Left ventricle myocardium inferior (tissue), 1 donor: Measurements from ENCODE around the gene PRKG1. TPM values are rescaled to one million over a fixed set of nuclear protein-coding genes. Genes with fewer than 3 reads are reported as not detected.
A peak's percentile ranks its signal among the peaks of the same experiment; 100 is the strongest.

Source experiments
- DNase-seq: peaks from one replicate; pipeline ENCODE4 v3.0.0-alpha.2; 2020
- H3K27ac ChIP-seq: fragments of 200-600 bp; replicated peaks from 2 replicates; pipeline ENCODE4 v1.8.0; 2021
- H3K27me3 ChIP-seq: fragments of 200-600 bp; 2 replicates; pipeline ENCODE4 v1.8.0; 2021; ENCODE audit warnings: low read depth
- H3K36me3 ChIP-seq: fragments of 200-600 bp; 2 replicates; pipeline ENCODE4 v1.8.0; 2021
- H3K4me1 ChIP-seq: fragments of 200-600 bp; 2 replicates; pipeline ENCODE4 v1.8.0; 2021
- H3K4me3 ChIP-seq: fragments of 200-600 bp; 2 replicates; pipeline ENCODE4 v1.8.0; 2021; ENCODE audit warnings: mild to moderate bottlenecking, moderate library complexity
- H3K9me3 ChIP-seq: fragments of 200-600 bp; replicated peaks from 2 replicates; pipeline ENCODE4 v1.8.0; 2021
- CTCF ChIP-seq: fragments of 200-600 bp; IDR thresholded peaks from 2 replicates; pipeline ENCODE4 v1.8.0; 2021; ENCODE audit warnings: antibody characterized with exemption, mild to moderate bottlenecking, borderline replicate concordance
- intact Hi-C: fragments of 100-400 bp; cut with micrococcal nuclease; formaldehyde crosslinking; loops from one replicate; pipeline ENCODE4 v1.11.0; 2022
- total RNA-seq: library from RNA; stranded (reverse); fragmentation: NEBNext Ultra II Directional; extraction: Animal tissue kit (Norgen Biotek cat#: 25700); gene quantifications from one replicate; pipeline ENCODE4 v1.2.1, GENCODE V29; 2021
- donor health status: DM: no; HTN: yes; CAD: no; lungs with severe emphysema.

Gene PRKG1
- total RNA-seq, 1 donor from 2014 or later, result 38.9 TPM

GRCh38 chr10:52004342-52004949 is 930.2 kb downstream of the PRKG1 start:
- TF ChIP-seq CTCF, result peak; percentile 68
- Histone ChIP-seq H3K36me3 (no peaks in the 10 kb centered on the region), H3K4me3 (no peak overlapping the region), H3K9me3 (peaks cover 8% of the 10 kb centered on the region), H3K27ac (no peak overlapping the region), H3K27me3 (no peaks in the 10 kb centered on the region), H3K4me1 (peaks cover 12% of the 10 kb centered on the region)
- intact Hi-C loops, result no loop called here
- DNase-seq, result no peak

GRCh38 chr10:52007091-52007490 is 932.8 kb downstream of the PRKG1 start:
- no peak for DNase-seq
- no peak for TF ChIP-seq CTCF
- Histone ChIP-seq H3K4me1 (peaks cover 17% of the 10 kb centered on the region), H3K27ac (no peak overlapping the region), H3K27me3 (no peaks in the 10 kb centered on the region), H3K4me3 (no peak overlapping the region), H3K36me3 (no peaks in the 10 kb centered on the region), H3K9me3 (peaks cover 8% of the 10 kb centered on the region)
- intact Hi-C loops, result no loop called here

GRCh38 chr10:52011118-52011517 is 936.8 kb downstream of the PRKG1 start:
- DNase-seq, result no peak
- intact Hi-C loops, result no loop called here
- Histone ChIP-seq H3K27ac (no peak overlapping the region), H3K4me3 (no peak overlapping the region), H3K27me3 (no peaks in the 10 kb centered on the region), H3K9me3 (peaks cover 8% of the 10 kb centered on the region), H3K36me3 (no peaks in the 10 kb centered on the region), H3K4me1 (peaks cover 11% of the 10 kb centered on the region)
- no peak for TF ChIP-seq CTCF

GRCh38 chr10:52019077-52019555 is 944.8 kb downstream of the PRKG1 start:
- Histone ChIP-seq H3K4me1 (no peaks in the 10 kb centered on the region), H3K36me3 (no peaks in the 10 kb centered on the region), H3K4me3 (no peak overlapping the region), H3K27me3 (no peaks in the 10 kb centered on the region), H3K27ac (no peak overlapping the region), H3K9me3 (peaks cover 16% of the 10 kb centered on the region)
- TF ChIP-seq CTCF, result no peak
- intact Hi-C loops, result no loop called here
- DNase-seq, result no peak

GRCh38 chr10:52019656-52020055 is 945.4 kb downstream of the PRKG1 start:
- no peak for TF ChIP-seq CTCF
- H3K27ac ChIP-seq, result no peak overlapping the region
- no peak for DNase-seq
- no peaks in the 10 kb centered on the region for H3K4me1 ChIP-seq
- H3K4me3 ChIP-seq, result no peak overlapping the region
- H3K36me3 ChIP-seq, result no peaks in the 10 kb centered on the region
- no peaks in the 10 kb centered on the region for H3K27me3 ChIP-seq
- intact Hi-C loops, result no loop called here
- peaks cover 21% of the 10 kb centered on the region for H3K9me3 ChIP-seq

- no peaks in the 10 kb centered on the region for H3K36me3 ChIP-seq
These were observed 945.9 kb downstream of the PRKG1 start for GRCh38 chr10:52020173-52020572.

More at GRCh38 chr10:52020173-52020572, 945.9 kb downstream of the PRKG1 start:
- DNase-seq, result no peak
- Histone ChIP-seq H3K4me3 (no peak overlapping the region), H3K4me1 (no peaks in the 10 kb centered on the region), H3K27ac (no peak overlapping the region), H3K9me3 (peaks cover 24% of the 10 kb centered on the region), H3K27me3 (no peaks in the 10 kb centered on the region)
- no peak for TF ChIP-seq CTCF
- intact Hi-C loops, result no loop called here
